Adrenal gland (tissue), 12 donors: ENCODE results near the gene MRPS26. TPM values are rescaled to one million over a fixed set of nuclear protein-coding genes. Genes with fewer than 3 reads are reported as not detected.

ENCODE experiments used
- DNase-seq, 7 donors: peaks; one replicate each; pipeline ENCODE4 v3.0.0-alpha.2; 2019 to 2020
- H3K27ac ChIP-seq, 5 donors: fragments of 200-600 bp; sonication (generic) in 4 of 5; 1 replicate in 3 of 5; 2 replicates in 2 of 5; pipeline versions ENCODE4 v1.5.1 to v1.8.0; 2016 to 2020; ENCODE audit warnings: mild to moderate bottlenecking in 1 of 5
- H3K27me3 ChIP-seq: fragments of 200-600 bp; 2 replicates; pipeline ENCODE4 v1.8.0; 2021
- H3K36me3 ChIP-seq, 2 donors: fragments of 200-600 bp; replicated peaks in 1 of 2; 1 replicate in 1 of 2; 2 replicates in 1 of 2; pipeline versions ENCODE4 v1.5.1 to v1.8.0; 2018 to 2022
- H3K4me1 ChIP-seq, 2 donors: fragments of 200-600 bp; replicated peaks in 1 of 2; 1 replicate in 1 of 2; 2 replicates in 1 of 2; pipeline versions ENCODE4 v1.5.1 to v1.8.0; 2018 to 2021
- H3K4me3 ChIP-seq, 4 donors: fragments of 200-600 bp; sonication (generic) in 3 of 4; one replicate each; pipeline ENCODE4 v1.5.1; 2016 to 2018
- H3K9me3 ChIP-seq, 3 donors: fragments of 200-600 bp; sonication (generic) in 1 of 3; replicated peaks in 1 of 3; 1 replicate in 2 of 3; 2 replicates in 1 of 3; pipeline versions ENCODE4 v1.5.1 to v1.8.0; 2016 to 2021
- POLR2A ChIP-seq, 2 donors: fragments of 450-650 bp; IDR thresholded peaks; one replicate each; pipeline ENCODE4 v1.6.1; 2017; ENCODE audit warnings: antibody characterized with exemption in 2 of 2, mild to moderate bottlenecking in 2 of 2, moderate library complexity in 1 of 2
- WGBS, 4 donors: extraction: QIAGEN DNeasy Blood & Tissue Kit in 2 of 4; methylation state at CpG; one replicate each; pipeline versions ENCODE4 v1.1.5 to v1.1.7; 2013 to 2017; 5-methylcytosine and 5-hydroxymethylcytosine counted together
- intact Hi-C, 2 donors: fragments of 100-400 bp; cut with DNase I; formaldehyde crosslinking; loops; one replicate each; pipeline versions ENCODE4 v1.14.1 to v1.15.0; 2022 to 2023
- polyA plus RNA-seq, 3 donors: library from polyadenylated mRNA; stranded (reverse); fragments of 200-250 nt in 2 of 3; fragments of 350-450 nt in 1 of 3; fragmentation: Illumina TruSeq in 1 of 3; extraction: RNeasy Lipid Tissue Mini Kit (QIAGEN cat#74804) in 1 of 3; gene quantifications; one replicate each; pipeline ENCODE4 v1.2.3, GENCODE V29; 2013 to 2014
- total RNA-seq, 9 donors: library from RNA; depleted of rRNA in 4 of 9; stranded (reverse); fragments of >200 nt in 4 of 9; fragments of 120-200 nt in 1 of 9; fragmentation: NEBNext Ultra II Directional in 1 of 9; extraction: Animal tissue kit (Norgen Biotek cat#: 25700) in 1 of 9; gene quantifications; one replicate each; pipeline versions ENCODE4 v1.1.0 to v1.2.4, GENCODE V29; 2013 to 2023
- TF ChIP-seq, protein P1 (sequence below), 6 experiments: fragments of 450-650 bp in 4 of 6; fragments of 200-600 bp in 2 of 6; sonication (generic) in 1 of 6; IDR thresholded peaks; 1 replicate in 5 of 6; 2 replicates in 1 of 6; pipeline versions ENCODE4 v1.5.1 to v1.8.0; 2016 to 2021; ENCODE audit warnings: antibody characterized with exemption in 6 of 6, mild to moderate bottlenecking in 2 of 6, moderate library complexity in 1 of 6
- donor health status: healthy with polysubstance abuse.
- donor health status: Bipolar disorder and iron deficiency.
- donor health status: DM: yes; HTN: yes; CAD: no.
- donor health status: DM: no; HTN: no; CAD: no.
- donor health status: DM: no; HTN: no; CAD: no.
- donor health status: DM: yes; HTN: yes; CAD: no.

MRPS26 gene
- total and polyA plus RNA-seq, 12 donors, result 27.9 to 145 (median 84.0) TPM

DNA sequence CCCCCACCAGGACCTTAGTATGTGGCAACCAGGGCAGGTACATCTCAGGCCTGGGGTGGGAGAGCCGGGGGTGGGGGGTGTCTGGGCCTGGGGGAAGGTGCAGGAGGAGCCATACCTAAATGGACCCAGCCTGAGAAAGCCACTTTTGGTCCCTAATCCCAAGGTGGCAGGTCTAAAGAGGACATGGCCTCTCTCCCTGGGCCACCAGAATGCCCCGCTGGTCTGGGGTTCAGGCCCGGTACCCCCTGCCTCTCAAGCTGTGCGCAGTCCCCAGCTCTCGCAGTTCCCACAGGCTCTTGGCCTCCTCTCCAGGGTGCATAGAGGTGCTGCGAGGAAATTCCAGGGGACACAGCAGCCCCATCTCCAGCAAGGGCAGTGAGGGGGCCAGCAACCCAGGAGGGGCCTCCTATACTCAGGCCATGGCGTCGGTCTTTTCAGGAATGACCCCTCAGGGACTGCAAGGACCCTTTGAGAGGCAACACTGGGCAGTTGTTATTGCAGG is 39.8 kb downstream of the MRPS26 start:
- DNase-seq, result no peak
- Histone ChIP-seq H3K4me3 (no peak overlapping the region), H3K4me1 (peaks cover 11 to 24% of the 10 kb centered on the region in 2 donors), H3K27ac (no peak overlapping the region), H3K27me3 (peaks cover 4% of the 10 kb centered on the region), H3K9me3 (no peaks in the 10 kb centered on the region), H3K36me3 (no peaks in the 10 kb centered on the region)
- 94 to 99% (median 94%) methylated on average over 3 to 8 of the region's 8 CpGs; no CpG with 5 or more reads in 1 of the 4 donors for WGBS, 4 donors
- no peak for TF ChIP-seq POLR2A (IDR thresholded peaks at IDR 0.05)
- TF ChIP-seq, protein P1, sequence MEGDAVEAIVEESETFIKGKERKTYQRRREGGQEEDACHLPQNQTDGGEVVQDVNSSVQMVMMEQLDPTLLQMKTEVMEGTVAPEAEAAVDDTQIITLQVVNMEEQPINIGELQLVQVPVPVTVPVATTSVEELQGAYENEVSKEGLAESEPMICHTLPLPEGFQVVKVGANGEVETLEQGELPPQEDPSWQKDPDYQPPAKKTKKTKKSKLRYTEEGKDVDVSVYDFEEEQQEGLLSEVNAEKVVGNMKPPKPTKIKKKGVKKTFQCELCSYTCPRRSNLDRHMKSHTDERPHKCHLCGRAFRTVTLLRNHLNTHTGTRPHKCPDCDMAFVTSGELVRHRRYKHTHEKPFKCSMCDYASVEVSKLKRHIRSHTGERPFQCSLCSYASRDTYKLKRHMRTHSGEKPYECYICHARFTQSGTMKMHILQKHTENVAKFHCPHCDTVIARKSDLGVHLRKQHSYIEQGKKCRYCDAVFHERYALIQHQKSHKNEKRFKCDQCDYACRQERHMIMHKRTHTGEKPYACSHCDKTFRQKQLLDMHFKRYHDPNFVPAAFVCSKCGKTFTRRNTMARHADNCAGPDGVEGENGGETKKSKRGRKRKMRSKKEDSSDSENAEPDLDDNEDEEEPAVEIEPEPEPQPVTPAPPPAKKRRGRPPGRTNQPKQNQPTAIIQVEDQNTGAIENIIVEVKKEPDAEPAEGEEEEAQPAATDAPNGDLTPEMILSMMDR (IDR thresholded peaks at IDR 0.05), result no peak
- intact Hi-C loops, result no loop called here

- Histone ChIP-seq H3K27ac (no peak overlapping the region), H3K4me3 (no peak overlapping the region), H3K9me3 (no peaks in the 10 kb centered on the region), H3K27me3 (peaks cover 19% of the 10 kb centered on the region), H3K4me1 (peaks cover 5 to 9% of the 10 kb centered on the region in 2 donors), H3K36me3 (no peaks in the 10 kb centered on the region)
- no peak for DNase-seq
- WGBS, 4 donors, result 82 to 93% (median 91%) methylated on average over 7 of the region's 7 CpGs
- no peak for TF ChIP-seq POLR2A (IDR thresholded peaks at IDR 0.05)
- TF ChIP-seq, protein P1 (IDR thresholded peaks at IDR 0.05), result no peak
- intact Hi-C loops, result no loop called here
These were observed 42.2 kb downstream of the MRPS26 start for GRCh38 chr20:3088031-3088430.

DNA sequence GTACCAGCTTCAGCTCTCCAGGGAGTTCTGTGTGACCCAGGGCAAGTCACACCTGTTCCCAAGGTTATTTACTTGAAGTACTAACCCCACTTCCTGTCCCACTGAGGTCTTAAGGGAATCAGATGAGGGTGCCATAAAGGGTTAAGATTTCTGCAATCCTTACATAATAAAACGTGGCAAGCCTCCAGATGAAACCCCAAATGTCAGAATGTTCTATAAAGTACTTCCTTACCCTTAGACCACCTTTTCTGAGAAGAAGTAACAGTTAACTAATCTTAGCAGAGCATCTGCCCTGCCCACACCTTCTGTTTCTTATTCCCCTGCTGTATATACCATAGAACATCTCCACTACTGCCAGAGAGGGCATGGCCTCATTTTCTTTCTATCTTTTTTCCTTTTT is 44.7 kb downstream of the MRPS26 start:
- Histone ChIP-seq H3K4me1 (peaks cover 0 to 5% of the 10 kb centered on the region in 2 donors), H3K4me3 (no peak overlapping the region), H3K27ac (no peak overlapping the region), H3K36me3 (no peaks in the 10 kb centered on the region), H3K9me3 (no peaks in the 10 kb centered on the region), H3K27me3 (peaks cover 23% of the 10 kb centered on the region)
- intact Hi-C loops, result no loop called here
- WGBS, 4 donors, result 0 to 16% (median 5%) methylated on average over 1 of the region's 1 CpG
- DNase-seq, result no peak
- TF ChIP-seq, protein P1 (IDR thresholded peaks at IDR 0.05), result no peak
- no peak for TF ChIP-seq POLR2A (IDR thresholded peaks at IDR 0.05)

GRCh38 chr20:3092611-3093379 is 46.9 kb downstream of the MRPS26 start:
- intact Hi-C loops, result no loop called here
- H3K4me3 ChIP-seq, result peak overlapping the region in 1 of 4 donors; percentile 33
- H3K4me1 ChIP-seq, result peaks cover 0 to 5% of the 10 kb centered on the region in 2 donors
- H3K27ac ChIP-seq, result no peak overlapping the region
- no peaks in the 10 kb centered on the region for H3K9me3 ChIP-seq
- no peak for TF ChIP-seq POLR2A (IDR thresholded peaks at IDR 0.05)
- TF ChIP-seq, protein P1 (IDR thresholded peaks at IDR 0.05), result no peak
- DNase-seq, result no peak
- H3K36me3 ChIP-seq, result no peaks in the 10 kb centered on the region
- 12 to 53% (median 21%) methylated on average over 11 to 76 of the region's 81 CpGs for WGBS, 4 donors
- H3K27me3 ChIP-seq, result peaks cover 23% of the 10 kb centered on the region
